GM18519 (cell line): Measurements from ENCODE around the gene MB.

Experiments
- ATAC-seq: cut with Tn5 transposase; IDR thresholded peaks from one replicate; pipeline ENCODE4 v1.9.1; 2021; ENCODE audit warnings: mild to moderate bottlenecking, moderate library complexity; ENCODE audit not compliant: unreplicated experiment, low FRiP score

The MB gene

DNA sequence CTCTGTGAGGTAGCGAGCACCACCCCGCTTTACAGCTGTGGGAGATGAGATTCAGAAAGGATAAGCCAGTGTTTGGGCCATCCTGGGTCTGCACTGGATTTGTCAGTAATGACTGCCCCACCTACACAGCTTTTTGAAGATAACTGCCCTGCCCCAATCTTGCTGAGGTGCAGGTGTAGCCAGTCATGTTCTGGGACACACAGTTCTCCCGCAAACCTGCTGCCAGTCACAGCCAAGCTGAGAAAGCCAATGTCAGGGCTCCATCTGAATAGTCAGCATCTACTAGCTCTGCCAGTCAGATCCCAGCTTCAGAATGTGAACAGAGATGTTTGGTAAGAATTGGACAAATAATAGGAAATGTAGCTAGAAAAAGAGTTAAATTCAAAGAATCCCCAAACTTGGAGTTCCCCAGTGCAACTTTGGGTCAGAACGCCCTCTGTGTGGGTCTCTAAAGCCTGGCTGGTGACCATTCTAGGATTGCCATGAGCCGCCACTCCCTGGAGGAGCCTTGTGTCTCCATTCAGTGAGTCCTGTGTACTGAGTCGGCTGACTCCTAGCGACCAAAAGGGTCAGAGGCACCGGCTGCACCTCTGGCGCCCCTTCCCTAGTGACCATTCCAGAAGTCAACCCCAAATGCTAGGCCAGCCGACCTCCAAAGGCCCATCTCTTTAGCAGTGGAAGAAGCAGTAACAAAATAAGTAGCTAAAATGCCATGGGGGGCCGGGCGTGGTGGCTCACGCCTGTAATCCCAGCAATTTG lies 2.4 kb upstream of the MB start:
- no peak for ATAC-seq

DNA sequence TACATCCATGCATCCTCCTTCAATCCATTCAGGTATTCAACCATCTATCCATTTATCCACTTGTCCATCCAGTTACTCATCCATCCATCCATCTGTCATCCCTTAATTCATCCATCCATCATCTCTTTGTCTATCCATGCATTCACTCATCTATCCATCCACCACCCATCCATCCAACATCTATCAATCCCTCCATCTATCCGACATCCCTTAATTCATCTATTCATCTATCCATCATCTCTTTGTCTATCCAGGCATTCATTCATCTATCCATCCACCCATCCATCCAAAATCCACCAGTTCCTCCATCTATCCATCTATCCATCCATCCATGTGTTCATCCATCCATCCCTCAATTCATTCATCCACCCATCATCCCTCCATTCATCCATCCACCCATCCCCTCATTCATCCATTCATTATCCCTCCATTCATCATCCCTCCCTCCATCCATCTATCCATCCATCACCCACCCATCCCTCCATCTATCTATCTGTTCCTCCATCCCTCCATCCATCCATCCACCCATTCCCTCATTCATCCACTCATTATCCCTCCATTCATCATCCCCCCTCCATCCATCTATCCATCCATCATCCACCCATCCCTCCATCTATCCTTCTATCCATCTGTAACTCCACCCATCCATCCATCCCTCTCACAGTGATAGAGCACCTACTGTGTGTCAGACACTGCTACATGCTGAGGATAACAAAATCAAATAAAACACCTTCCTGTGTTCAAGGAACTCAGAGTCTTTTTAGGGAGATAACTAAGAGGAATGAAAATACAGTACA lies 1.5 kb upstream of the MB start:
- ATAC-seq = no peak

DNA sequence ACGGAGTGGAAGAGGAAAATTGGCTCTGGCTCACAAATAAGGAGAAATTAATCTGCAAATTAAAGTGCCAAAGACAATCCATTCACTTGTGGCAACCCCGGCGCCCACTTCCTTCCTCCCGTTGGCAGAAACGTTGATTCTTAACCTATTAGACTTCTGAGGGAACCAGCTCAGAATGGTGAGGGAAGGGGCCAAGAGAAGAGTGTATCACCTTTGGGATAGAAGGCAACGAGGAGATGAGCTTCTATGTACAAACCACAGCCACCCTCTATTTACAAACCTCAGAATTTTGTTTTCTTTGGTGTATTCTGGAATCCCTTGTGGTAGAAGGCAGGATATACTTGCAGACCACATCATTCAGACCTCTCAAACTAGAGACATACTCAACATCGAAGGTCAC lies 1.1 kb downstream of the MB start:
- ATAC-seq = no peak

DNA sequence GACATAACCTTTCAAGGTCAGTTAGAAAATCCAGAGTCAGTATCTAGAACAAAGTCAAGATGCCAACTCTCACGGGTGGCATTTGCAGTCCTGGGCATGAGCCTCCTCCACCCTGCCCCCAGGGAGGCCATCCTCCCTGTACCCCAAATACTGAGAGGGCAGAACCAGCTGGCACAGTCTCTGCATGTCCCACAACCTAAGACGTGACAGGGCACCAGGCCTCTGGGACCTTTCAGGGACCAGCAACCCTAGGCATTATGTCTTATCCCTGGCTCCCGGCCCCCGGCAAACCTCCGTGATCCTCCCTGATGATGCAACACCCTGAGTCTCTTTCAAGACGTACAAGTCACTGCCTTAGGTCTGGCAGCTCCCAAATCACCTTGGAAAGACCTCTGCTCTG lies 2.0 kb downstream of the MB start:
- no peak for ATAC-seq

DNA sequence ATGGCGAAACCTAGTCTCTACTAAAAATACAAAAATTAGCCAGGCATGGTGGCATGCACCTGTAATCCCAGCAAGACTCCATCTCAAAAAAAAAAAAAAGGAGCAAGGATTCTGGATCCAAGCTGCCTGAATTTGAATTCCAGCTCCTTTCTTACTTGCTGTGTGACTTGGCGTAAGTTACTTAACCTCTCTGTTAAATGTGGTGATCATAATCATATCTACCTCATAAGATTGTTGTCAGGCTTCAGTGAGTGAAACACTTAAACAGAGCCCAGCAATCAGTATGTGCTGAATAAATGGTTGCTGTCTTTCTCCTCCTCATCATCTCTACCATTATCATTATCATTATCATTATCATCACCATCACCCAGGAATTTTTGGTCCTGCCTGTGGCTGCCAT lies 2.7 kb downstream of the MB start:
- ATAC-seq = no peak

DNA sequence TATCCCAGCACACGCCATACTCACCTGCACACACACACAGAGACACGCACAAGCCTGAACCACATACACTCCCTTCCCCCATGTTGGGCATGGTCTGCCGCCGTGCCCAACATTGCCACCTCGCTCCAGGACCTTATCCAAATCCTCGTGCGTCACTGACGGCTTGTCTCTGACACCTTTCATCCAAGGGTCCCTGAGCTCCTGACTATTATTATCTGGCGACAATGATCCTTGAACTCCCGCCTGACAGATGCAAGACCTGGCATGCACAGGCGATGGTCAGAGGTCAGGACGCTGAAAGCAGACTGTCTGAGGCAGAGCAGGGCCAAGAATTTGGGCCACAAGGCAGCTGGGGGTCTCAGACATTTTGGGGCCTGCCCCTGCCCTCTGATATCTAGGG lies 4.2 kb downstream of the MB start:
- no peak for ATAC-seq

DNA sequence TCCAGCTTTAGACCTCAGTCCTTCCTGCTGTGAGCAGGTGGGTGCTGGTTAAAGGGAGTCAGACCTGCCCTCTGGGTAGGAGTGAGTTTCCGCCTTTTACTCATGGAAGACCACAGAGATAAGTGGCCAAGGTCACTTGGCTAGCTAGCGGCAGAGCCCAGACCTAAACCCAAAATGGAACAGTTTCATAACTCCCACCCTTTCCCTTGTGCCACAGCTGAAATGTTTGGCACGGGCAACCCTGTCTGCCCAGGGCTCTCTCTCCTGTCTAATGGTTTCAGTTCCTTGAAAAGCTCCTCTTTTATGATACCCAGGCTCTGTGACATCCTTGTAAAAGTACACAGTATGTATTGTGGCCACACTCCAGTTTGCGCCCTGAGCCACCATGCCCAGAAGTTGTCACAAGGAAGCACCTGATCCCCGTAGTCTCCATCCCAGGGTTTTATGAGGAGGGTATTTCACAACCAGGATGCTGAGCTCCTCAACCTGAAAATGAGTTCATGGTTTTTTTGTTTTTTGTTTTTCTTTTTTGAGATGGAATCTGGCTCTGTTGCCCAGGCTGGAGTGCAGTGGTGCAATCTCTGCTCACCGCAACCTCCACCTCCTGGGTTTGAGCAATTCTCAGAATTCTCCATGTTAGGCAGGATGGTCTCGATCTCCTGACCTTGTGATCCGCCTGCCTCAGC lies 5.1 kb downstream of the MB start:
- no peak for ATAC-seq

DNA sequence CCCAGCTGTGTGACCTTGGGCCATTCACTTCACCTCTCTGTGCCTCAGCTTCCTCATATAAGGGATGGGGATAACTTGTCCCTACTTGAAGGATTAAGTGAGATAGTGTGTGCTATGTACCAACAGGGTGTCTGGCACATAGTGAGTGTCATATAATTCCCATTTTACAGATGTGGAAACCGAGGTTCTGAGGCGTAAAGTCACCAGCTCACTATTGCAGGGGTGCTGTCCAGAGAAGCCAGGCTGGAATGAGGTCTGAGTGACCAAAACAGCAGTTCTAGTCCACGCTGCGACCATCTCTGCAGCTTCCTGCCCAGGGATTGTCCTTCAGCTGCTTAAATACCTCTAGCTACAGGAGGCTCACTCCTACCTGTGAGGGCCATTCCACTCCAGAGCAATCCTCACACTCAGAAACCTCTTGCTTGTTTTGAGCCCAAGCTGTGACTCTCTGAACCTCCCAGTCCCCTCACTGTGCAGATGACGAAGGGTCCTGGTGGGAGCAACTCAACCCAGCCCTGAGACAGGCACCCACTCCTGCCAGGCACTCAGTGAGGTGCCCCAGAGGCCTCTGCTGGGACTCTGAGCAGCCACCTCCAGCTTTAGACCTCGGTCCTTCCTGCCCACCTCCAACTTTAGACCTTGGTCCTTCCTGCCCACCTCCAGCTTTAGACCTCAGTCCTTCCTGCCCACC lies 5.8 kb downstream of the MB start:
- no peak for ATAC-seq

DNA sequence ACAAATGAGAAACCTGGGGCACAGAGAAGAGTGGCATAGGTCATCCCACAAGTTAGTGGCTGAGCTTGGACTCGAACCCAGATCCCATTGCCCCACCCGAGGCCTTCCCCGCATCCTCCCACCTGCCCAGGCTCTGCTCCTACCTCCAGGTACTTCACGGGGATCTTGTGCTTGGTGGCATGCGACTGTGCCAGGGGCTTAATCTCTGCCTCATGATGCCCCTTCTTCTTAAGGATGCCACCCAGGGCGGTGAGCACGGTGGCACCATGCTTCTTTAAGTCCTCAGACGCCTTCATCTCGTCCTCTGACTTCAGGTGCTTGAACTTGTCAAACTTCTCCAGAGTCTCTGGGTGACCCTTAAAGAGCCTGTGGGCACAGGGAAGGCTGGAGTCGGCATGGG lies 6.4 kb downstream of the MB start:
- no peak for ATAC-seq

DNA sequence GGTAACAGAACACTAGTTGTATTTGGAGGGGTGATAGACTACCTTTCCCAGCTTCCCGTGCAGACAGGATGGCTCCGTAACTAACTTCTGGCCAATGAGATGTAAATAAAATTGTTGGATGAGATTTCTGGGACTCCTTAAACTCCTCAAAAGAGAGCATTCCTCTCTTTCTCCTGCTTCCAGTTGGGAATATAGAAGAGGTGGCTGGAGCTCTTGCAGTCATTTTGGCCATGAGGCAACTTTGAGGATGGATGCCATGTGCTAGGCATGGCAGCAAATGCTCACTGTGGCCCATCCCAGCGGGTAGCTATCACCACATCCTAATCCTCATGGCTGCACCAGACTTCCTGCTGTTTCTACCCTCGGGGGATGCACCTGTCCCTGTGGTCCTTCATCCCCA lies 7.4 kb downstream of the MB start:
- no peak for ATAC-seq

DNA sequence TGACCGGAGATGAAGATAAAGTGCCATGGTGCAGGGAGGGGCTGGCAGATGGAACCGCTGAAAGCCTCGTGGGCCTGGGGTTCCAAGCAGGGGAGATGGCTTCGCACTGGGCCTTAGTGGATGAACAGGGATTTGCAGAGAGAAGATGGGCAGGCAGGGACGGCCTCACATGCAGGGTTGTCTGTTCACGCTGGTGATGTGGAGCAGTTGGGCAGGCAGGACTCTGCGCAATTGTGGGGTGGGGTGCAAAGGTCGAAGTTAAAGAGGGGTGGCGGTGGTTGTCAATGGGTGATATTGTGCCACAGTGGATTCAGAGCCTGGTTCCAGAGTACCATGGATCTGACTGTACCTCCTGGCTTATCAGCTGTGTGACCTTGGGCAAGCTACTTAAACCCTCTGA lies 7.9 kb downstream of the MB start:
- ATAC-seq = no peak

DNA sequence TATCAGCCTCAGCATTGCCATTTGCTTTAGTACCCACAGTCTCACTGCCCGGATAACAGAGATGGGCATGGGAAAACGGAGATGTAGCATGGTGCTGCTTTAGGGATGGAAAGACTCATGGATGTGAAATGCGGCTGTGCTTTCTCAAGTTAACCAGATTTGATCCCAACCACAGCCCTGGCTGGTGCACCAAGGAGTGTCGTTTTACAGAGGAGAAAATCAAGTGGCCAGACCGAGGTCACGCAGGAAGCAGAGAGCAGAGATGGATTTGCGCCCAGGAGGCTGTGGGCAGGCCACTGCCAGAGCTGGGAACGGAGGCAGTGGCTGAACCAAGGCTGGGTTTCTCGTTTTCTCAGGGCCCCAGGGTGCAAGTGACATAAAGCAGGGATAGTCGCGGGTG lies 9.0 kb downstream of the MB start:
- ATAC-seq = no peak

DNA sequence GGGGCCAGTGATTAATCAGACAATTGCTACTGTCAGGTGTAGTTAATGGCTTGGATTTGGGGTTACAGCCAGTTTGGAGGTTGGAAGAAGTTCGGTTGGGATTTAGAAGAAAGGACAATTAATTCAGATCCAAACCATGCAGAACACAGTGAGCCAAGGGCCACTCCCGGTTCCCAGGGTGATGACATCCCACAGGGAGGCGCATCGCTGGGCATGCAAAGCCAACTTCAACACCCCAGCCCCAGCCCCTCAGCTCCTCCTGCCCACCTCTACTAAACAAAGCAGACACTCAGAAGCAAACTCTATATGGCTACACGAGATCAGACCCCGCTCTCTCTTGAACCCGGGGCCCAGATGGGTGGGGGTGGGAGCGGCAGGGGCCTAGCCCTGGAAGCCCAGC lies 10.2 kb downstream of the MB start:
- no peak for ATAC-seq

DNA sequence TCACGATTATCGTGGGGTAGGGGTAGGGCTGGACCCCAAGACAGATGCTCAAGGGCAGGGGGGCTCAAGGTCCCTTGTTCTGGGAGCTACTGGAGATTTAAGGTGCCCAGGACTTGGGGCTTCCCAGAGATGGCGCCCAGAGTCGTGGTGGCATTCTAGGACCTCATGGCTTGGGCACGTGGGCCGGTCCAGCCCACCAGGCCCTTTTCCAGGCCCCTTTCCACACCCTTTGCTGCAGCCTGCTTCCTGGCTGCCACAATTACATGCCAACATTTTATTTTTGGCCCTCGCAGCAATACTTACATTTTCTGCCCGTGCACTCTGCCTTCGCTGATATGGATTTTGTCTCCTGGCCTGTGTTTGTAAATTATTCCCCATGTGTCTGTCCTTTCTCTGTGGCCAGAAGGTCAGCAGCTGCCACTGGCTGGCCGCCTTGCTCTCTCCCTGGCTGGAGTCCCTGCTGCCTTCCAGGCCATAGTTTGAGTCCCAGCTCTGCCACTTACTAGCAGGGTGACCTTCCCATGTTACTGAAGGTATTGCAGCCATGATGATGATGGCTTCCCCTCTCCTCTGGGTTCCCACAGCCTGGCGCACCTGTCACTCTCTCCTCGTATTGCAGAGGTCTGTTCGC lies 11.2 kb downstream of the MB start:
- no peak for ATAC-seq

DNA sequence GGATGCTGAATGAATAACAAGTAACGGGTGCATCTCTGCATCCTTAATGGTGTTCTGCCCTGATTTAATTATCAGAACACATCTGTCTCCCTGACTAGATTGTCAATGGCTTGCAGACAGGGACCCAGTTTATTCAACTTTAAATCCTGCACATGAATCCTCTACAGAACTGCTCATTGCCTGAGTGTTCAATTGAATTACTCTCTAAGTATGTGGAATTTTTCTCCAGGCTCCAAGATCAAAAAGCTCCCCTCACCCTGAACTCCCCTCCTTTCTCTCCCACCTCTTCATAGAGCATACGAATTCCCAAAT lies 11.8 kb downstream of the MB start:
- no peak for ATAC-seq

DNA sequence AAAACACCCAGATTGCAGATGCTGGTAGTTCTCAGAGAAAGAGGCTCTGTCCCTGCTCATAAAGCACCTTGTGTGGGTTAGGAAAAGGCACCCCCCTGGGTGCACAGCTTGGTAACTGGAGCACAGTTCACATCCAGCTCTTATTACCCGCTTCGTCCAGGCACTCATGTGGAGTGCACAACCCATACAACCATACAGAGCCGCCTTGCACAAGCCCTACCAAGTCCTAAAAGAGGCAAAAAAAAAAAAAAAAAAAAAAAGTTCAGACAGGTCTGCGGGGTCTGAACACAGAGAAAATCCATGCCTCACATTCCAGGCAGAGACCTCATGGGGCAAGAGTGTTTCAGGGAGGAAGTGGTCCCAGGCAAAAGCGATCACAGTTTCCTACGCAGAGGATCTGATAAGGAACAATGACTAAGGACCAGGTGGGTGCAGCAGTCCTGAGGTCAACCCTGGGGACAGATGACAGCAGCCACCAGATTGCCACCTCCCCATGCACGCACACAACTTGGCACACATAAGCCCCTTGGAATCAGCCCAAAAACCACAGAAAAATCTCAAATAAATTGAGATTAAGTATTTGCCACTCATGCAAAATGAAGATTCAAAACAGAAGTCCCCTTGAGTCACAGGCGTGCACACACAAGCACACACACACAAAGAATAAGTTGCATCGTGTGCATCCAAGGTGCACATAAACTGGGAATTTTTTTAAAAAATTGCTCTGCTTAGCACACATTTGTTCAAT lies 12.3 kb downstream of the MB start:
- no peak for ATAC-seq

DNA sequence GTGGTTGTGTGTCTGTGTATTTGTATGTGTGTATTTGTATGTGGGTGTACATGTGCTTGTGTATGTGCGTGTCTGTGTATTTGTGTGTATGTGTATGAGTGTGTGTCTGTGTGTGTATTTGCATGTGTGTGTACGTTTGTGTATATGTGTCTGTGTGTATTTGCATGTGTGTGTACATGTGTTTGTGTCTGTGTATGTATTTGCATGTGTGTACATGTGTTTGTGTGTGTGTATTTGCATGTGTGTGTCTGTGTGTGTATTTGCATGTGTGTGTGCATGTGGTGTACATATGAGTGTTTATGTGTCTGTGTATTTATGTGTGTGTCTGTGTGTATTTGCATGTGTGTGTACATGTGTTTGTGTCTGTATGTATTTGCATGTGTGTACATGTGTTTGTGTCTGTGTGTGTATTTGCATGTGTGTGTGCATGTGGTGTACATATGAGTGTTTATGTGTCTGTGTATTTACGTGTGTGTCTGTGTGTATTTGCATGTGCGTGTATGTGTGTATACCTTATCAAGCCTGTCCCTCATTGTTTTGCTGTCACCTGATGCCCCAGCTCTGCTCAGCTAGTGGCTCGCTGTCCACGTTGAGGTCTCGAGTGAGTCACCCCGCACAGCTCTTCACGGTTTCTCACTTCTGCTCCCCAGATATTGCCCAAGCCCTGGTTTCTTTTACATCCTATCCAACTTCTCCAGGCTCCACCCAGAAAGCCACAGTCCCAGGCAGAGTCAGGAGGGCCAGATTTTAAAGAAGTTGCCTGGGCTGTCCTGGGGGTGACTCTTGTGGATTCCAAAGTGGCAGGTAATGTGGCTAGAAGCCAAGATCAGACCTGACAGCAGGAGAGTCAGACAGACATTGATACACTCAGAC lies 15.2 kb downstream of the MB start:
- no peak for ATAC-seq

DNA sequence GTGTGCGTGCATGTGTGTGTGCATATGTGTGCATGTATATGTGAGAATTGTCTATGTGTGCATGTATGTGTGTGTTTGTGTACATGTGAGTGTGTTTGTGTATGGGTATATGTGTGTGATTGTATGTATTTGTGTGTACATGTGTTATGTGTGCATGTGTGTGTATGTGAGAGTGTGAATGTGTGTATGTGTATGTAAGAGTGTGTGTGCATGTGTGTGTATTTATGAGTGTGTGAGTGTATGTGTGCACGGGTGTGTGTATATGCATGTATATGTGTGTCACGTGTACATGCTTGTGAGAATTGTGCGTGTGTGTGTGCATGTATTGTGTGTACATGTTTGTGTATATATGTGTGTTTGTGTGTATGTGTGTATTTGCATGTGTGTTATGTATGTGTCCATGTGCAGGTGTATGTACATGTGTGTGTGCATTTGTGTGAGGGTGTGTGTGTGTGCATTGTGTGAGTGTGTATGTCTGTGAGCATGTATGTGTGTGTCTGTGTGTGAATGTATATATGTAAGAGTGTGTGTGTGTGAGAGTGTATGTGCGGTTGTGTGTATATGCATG lies 16.0 kb downstream of the MB start:
- no peak for ATAC-seq

DNA sequence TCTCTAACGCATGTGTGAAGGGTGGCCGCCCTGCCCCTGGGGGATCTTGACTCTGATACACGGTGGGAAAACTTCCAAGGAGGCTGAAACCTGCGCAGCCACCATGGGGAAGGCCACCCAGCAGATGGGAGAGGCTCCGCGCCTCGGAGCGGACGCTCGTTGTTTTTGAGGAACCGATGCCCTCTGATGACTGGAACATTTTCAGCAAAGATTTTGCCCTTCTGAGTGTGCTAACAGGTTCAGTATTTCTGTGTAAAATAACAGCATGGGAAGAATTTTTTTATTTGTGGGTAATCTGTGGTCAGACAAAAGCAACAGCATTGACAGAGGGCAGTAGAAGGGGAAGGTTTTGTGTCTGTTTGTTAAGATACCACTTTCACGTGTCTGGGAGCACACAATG lies 16.7 kb downstream of the MB start:
- ATAC-seq = no peak
